ENCODE data around the gene PTCD1.

GRCh38 chr7:99385564-99385963, 53.0 kb downstream of the PTCD1 start:
- TF ChIP-seq CTCF (conservative IDR thresholded peaks at IDR 0.05; ENCODE audit: low read depth, low read length) (no peak), EZH2 (IDR thresholded peaks at IDR 0.05; ENCODE audit: borderline replicate concordance, low read depth, low read length, poor library complexity, severe bottlenecking) (no peak)

Data from A673 (cell line).